GM18502 (cell line): ENCODE results near the gene KCNQ5.

Experiments
- ATAC-seq: cut with Tn5 transposase; IDR thresholded peaks from one replicate; pipeline ENCODE4 v1.9.1; 2021; ENCODE audit warnings: mild to moderate bottlenecking; ENCODE audit not compliant: unreplicated experiment, poor library complexity

The KCNQ5 gene

GRCh38 chr6:73078908-73079610 lies 457.2 kb downstream of the KCNQ5 start:
- no peak for ATAC-seq

- ATAC-seq: no peak
Observed at GRCh38 chr6:73079611-73079955, 457.7 kb downstream of the KCNQ5 start.

GRCh38 chr6:73079978-73080377 lies 458.1 kb downstream of the KCNQ5 start:
- ATAC-seq: no peak

- no peak for ATAC-seq
Observed at GRCh38 chr6:73081955-73082354, 460.1 kb downstream of the KCNQ5 start.

- ATAC-seq: no peak
Observed at GRCh38 chr6:73083886-73084285, 462.0 kb downstream of the KCNQ5 start.

- ATAC-seq: peak; percentile 71
Observed at GRCh38 chr6:73085443-73085871, 463.6 kb downstream of the KCNQ5 start.

GRCh38 chr6:73086726-73087125 lies 464.9 kb downstream of the KCNQ5 start:
- ATAC-seq: no peak

GRCh38 chr6:73088138-73088813 lies 466.4 kb downstream of the KCNQ5 start:
- ATAC-seq: peak; percentile 82

GRCh38 chr6:73104921-73105320 lies 483.1 kb downstream of the KCNQ5 start:
- no peak for ATAC-seq

- ATAC-seq: no peak
Observed at GRCh38 chr6:73107016-73107415, 485.2 kb downstream of the KCNQ5 start.

- no peak for ATAC-seq
Observed at GRCh38 chr6:73108949-73109348, 487.1 kb downstream of the KCNQ5 start.

GRCh38 chr6:73109659-73110058 lies 487.8 kb downstream of the KCNQ5 start:
- no peak for ATAC-seq

- ATAC-seq: no peak
Observed at GRCh38 chr6:73116330-73116729, 494.5 kb downstream of the KCNQ5 start.

- ATAC-seq: no peak
Observed at GRCh38 chr6:73121421-73121993, 499.6 kb downstream of the KCNQ5 start.

GRCh38 chr6:73123632-73124329 lies 501.9 kb downstream of the KCNQ5 start:
- ATAC-seq: peak; percentile 85

- ATAC-seq: peak; percentile 94
Observed at GRCh38 chr6:73129653-73130443, 508.0 kb downstream of the KCNQ5 start.

GRCh38 chr6:73131706-73132105 lies 509.8 kb downstream of the KCNQ5 start:
- ATAC-seq: no peak

GRCh38 chr6:73134588-73134987 lies 512.7 kb downstream of the KCNQ5 start:
- no peak for ATAC-seq

GRCh38 chr6:73139681-73140383 lies 518.0 kb downstream of the KCNQ5 start:
- ATAC-seq: no peak

- no peak for ATAC-seq
Observed at GRCh38 chr6:73143551-73143950, 521.7 kb downstream of the KCNQ5 start.
